Skin of body (tissue), 2 donors: ENCODE results near the gene STAU1. TPM values are rescaled to one million over a fixed set of nuclear protein-coding genes. Genes with fewer than 3 reads are reported as not detected.
A peak's percentile ranks its signal among the peaks of the same experiment; 100 is the strongest.
"Not testable (repeated sequence)": the region's sequence is repeated elsewhere in the genome, so short reads cannot be mapped to it uniquely, and the experiment has no call there.

ENCODE experiments used
- DNase-seq: peaks from one replicate; lab custom pipeline; 2025; lab: John Stamatoyannopoulos, UW
- total RNA-seq: library from RNA; depleted of rRNA; stranded (reverse); fragments of >200 nt; gene quantifications from one replicate; pipeline ENCODE4 v1.2.3, GENCODE V29; 2014

The STAU1 gene
- total RNA-seq, 1 donor from 2014 or later = 41.2 TPM

- no peak for DNase-seq
Measured at GRCh38 chr20:49203746-49204145, 15.6 kb upstream of the STAU1 start.

GRCh38 chr20:49203011-49203410, 14.9 kb upstream of the STAU1 start:
- DNase-seq = no peak

GRCh38 chr20:49199729-49200293, 11.7 kb upstream of the STAU1 start:
- DNase-seq = no peak

DNA sequence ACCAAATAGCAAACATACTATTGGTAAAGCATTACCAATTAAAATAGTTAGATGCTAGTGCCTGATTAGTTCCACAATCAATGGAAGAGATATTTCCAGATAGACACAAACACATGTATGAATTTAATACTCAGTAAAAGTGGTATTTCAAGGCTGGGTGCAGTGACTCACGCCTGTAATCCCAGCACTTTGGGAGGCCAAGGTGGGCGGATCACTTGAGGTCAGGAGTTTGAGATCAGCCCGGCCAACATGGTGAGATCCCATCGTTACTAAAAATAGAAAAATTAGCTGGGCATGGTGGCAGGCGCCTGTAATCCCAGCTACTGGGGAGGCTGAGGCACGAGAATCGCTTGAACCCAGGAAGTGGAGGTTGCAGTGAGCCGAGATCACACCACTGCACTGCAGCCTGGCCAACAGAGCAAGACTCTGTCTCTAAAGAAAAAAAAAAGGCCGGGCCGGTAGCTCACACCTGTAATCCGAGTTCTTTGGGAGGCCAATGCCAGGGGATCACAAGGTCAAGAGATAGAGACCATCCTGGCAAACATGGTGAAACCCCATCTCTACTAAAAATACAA, 4.9 kb upstream of the STAU1 start:
- DNase-seq = not testable (repeated sequence)

DNA sequence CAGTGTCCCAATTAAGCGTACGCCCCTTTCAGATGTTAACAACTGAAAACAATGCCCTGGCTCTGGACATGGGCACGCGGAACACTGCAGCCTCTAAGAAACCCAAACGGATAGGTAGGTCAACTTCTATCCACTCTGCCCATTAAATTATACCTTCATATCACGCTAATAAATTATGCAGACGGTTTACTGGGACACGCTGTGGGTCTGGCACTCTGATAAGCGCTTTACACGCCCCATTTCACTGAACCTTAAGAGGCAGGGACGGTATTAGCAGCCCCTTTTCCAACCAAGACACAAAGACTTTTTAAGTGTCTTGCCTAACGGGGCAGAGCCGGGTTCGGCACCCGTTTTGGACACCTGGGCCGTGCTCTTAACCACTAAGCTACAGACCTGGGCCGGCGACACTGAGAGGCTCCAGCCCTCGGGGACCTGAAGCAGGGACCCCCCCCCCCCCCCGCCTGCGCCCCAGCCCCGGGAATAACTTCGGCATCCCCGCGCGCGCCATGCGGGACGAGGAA, 744 bp downstream of the STAU1 start:
- DNase-seq = no peak

DNA sequence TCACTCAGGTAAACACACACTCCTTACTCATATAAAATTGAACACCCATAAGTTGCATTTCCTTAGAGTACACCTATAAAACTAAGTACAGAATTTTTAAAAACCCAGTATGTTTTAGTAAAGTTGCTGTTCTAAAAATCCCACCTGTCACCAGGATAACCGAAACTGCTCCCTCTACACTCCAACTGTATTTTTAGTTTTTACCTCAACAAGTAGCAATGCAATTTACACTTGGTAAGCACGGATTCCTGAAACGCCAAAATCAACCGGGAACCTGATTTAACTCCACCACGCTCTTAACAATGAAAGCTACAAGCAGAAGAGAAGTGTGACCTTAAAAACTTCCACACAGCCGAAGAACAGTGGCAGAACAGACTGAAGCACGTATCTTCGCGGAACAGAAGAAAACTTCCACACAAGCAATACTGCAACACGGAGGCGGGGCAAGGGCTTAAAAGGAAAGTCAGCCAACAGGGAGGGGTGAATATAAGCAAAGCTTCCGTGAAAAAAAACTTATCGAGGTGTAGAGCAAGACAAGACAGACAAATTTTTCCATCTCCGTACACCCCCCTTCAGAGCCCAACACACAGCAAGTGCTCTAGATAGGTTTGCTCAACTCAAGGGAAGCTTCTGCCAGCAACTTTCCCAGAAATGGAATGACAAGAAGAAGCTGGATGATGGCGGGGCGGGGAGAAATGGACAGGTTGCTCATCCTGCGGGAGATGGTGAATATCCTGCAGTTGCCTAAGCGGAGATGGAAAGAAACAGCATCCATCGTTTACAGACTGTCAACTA, 1.4 kb downstream of the STAU1 start:
- DNase-seq = peak; percentile 64

DNA sequence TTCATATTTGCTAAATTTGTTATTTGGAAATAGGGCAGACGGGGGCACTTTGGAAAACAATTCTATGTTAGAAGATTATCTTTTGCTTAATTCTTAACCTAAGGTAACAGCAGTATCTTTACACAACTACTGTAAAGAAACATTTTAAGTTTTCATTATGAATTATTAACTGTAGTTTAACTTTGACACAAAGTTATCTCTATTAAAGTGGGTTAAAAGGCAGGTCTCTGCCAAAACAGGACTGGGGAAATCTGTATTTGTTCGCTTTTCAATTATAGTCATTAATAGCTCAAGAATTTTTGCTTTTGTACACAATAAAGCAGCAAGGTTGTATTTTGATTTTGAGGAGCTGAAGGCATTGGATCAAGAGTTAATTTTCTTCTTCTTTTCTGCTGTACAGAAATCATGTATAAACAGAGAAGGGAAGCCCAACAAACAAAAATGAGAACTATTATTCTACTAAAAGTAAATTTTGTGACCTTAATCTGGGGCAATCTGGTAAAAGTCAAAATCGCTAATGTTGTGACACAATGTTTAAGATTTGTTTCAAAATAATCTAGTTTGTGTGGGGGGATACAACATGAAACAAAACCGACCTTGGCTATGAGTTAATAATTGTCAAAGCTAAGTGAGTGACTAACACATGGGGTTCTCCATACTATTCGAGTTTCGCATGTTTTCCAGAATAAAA, 2.9 kb downstream of the STAU1 start:
- no peak for DNase-seq

- no peak for DNase-seq
Measured at GRCh38 chr20:49184691-49185070, 3.5 kb downstream of the STAU1 start.

DNA sequence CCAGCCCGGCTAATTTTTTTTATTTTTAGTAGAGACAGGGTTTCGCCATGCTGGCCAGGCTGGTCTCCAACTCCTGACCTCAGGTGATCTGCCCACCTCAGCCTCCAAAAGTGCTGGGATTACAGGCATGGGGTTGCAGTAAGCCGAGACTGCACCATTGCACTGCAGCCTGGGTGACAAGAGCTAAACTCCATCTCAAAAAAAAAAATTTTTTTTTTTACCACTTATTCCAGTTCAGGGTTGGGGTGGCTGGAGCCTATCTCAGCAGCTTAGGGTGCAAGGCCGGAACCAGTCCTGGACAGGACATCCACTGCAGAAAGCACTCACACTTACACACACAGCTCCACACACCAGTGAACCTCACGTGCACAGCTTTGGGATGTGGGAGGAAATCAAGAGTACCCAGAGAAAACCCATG, 4.0 kb downstream of the STAU1 start:
- not testable (repeated sequence) for DNase-seq

DNA sequence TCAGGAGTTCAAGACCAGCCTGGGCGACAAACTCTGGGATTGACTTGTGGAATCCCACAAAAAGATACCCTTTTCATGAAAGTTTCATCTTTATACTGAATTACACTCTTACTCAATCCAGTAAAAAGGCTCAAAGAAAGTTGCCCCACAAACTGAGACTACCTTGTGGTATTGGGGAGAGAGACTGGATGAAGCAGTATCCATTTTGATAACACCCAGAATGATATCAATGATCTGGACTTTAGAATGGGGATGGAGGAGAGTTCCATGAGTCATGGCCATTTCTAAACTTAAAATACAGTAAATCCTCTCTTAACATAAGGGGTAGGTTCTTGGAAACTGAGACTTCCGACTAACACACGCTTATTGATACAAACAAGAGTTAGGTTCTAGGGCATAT, 4.7 kb downstream of the STAU1 start:
- no peak for DNase-seq

GRCh38 chr20:49181265-49181877, 6.8 kb downstream of the STAU1 start:
- DNase-seq = no peak

DNA sequence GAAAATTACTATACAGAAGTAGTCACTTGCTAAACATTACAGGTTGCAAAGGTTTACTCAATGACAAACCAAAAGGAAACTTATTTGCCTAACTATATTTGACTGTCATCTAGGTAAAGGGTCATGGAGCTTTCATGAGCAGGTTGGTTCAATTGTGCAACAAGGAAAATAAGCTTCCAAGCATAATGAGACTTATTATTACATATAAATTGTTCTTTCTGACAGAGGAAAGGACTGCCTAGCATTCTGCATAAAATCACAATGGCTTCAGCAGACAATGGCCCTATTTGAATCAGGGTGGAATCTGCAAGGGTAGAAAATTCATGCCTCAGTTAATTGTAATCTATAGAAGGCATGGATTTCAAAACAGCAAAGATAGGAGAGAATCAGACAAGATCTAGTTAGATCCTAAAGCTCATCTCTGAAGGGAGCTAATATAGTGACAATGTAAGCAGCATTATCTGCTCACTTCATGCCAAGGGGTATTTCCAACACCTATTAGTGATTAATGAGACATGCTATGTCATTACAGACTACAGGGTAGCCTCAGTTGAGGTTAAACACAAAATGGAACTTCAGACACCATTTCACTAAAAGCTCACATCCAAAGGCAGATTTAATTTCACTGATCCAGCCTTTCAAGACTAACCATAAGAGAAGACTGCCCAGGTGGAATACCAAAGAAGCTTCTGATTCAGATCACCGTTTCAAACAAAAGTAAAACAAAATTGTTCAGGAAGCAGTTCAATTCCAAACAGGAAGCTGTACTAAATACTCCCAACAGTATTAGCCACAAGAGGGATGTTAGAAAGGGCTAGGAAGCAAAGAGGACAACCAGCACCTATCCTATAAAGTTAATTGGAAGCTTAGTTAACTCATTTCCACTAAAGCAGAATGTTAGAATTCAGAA, 8.5 kb downstream of the STAU1 start:
- DNase-seq = no peak

GRCh38 chr20:49174183-49174582, 14.0 kb downstream of the STAU1 start:
- no peak for DNase-seq

DNA sequence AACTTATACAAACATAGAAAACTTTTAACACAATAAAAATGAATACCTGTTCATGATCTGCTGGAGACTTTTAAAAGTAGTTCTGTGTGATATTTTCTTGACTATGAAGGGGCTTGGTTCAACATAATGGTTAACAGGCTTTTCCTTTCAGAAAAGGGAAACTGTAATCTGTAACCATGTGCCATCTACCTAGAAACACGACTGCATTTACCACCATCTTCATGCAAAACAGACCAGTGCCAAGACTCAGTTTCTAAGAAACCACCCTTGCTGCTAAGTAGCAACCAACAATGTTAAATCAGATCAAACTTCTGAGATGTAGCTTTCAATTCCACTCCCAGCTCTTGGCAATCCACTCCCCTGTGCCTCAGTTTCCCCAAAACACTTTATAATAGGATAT, 15.7 kb downstream of the STAU1 start:
- no peak for DNase-seq

DNA sequence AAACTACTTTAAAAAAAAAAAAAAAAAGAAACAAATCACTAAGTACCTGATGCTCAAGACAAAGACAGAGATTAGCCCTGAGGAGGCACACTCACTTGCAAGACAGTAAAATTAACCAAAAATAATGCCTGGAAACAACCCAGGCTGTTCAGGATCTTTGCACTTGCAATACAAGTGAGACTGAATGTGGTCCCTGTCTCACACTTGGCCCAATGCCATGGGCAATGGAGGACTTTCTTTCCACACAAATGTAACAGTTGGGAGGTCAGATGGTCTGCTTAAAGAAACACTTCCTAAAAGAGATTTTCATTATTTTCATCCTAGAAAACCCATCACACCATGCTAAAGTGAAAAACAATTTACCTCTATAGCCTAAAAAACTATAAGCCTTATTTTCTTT, 16.2 kb downstream of the STAU1 start:
- no peak for DNase-seq

DNA sequence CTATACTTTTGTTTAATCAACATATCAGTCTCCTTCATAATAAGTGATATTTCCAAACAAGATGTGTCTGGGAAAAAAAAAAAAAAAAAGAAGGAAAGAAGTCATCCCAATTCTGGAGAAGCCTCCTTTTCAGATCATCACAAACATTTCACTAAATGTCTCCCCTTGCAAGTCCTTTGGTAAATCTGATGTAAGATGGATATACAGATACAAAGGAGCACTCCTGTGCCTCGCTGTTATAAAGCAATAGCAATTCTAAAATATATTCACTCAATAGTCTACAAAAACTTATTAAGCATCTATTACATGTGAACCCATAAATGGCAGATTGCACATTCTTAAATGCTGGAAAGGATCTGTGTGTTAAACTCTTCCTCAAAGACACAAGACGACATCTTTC, 17.4 kb downstream of the STAU1 start:
- no peak for DNase-seq

- no peak for DNase-seq
Measured at GRCh38 chr20:49169547-49169946, 18.6 kb downstream of the STAU1 start.

- DNase-seq = not testable (repeated sequence)
Measured at GRCh38 chr20:49168864-49169263, 19.3 kb downstream of the STAU1 start.

DNA sequence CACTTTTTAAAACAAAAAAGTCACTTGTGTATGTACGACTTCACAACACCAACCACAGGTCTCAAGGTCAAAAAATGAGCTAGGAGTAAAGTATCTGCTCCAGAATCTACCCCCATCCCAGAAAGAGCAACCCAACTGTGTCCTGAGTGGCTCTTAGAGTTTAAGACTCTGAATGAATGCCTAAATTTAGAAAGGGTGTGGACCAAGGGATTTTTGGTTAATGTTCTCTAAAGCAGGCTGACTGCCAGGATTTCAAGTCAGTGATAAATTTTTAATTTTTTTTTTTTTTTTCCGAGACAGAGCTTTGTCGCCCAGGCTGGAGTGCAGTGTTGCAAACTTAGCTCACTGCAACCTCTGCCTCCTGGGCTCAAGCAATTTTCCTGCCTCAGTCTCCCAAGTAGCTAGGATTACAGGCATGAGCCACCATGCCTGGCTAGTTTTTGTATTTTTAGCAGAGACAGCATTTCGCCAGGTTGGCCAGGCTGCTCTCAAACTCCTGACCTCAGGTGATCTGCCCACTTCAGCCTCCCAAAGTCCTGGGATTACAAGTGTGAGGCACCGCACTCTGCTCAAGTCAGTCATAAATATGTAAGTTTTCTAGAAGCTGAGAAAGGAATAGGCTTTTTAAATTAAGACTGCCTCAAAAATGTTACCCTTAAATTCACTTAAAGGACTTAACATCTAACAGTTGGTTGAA, 20.2 kb downstream of the STAU1 start:
- DNase-seq = no peak
